K562 (cell line): ENCODE data around the gene GUK1. TPM values are rescaled to one million over a fixed set of nuclear protein-coding genes. Genes with fewer than 3 reads are reported as not detected.

Experiments
- ATAC-seq: fragments of 200-7000 bp; cut with Tn5 transposase; 3 replicates; pipeline ENCODE4 v1.9.1; 2020; ENCODE audit warnings: moderate library complexity
- BruUV-seq: library from RNA; stranded (reverse); fragments of 400-500 nt; replicated peaks from 2 replicates; lab custom pipeline; 2021; lab: Mats Ljungman, UMichigan
- CTCF ChIA-PET: fragments of 300-600 bp; formaldehyde crosslinking; extraction: SDS; loops from one replicate; lab custom pipeline; 2021; ENCODE audit warnings: low intra/inter-chr PET ratio; lab: Yijun Ruan, JAX
- POLR2A ChIA-PET: fragments of 300-600, 350-650 bp; sonication (Branson Sonifier 250); formaldehyde crosslinking; extraction: SDS; loops from one replicate; lab custom pipeline; 2021; ENCODE audit warnings: antibody characterized with exemption, inconsistent platforms; lab: Yijun Ruan, JAX
- DNase-seq, 4 experiments: peaks; one replicate each; pipeline versions ENCODE4 v3.0.0 to v3.0.0-alpha.2; 2011 to 2018; ENCODE audit warnings: low spot score in 3 of 4, mixed read lengths in 3 of 4; ENCODE audit errors: extremely low read depth in 1 of 4
- FAIRE-seq: peaks from 2 replicates; lab custom pipeline; 2011; peaks lifted over from hg19 to GRCh38; lab: Jason Lieb, UNC
- H2AFZ ChIP-seq: 2 replicates; pipeline ENCODE4 v1.6.0; 2011; ENCODE audit warnings: low read depth, low read length, control low read depth, inconsistent platforms
- H3K27ac ChIP-seq: fragments of 200-600 bp; 3 replicates; pipeline ENCODE4 v1.8.0; 2011; ENCODE audit warnings: low read depth, mild to moderate bottlenecking, control low read depth, inconsistent platforms, low read length, moderate library complexity, mixed read lengths; ENCODE audit errors: extremely low read depth
- H3K27me3 ChIP-seq, 2 experiments: fragments of 300-600 bp in 1 of 2; 2 replicates in 1 of 2; 3 replicates in 1 of 2; pipeline versions ENCODE4 v1.6.0 to v1.8.0; 2011; ENCODE audit warnings: inconsistent platforms in 2 of 2, low read length in 2 of 2, mild to moderate bottlenecking in 1 of 2, mixed read lengths in 1 of 2, moderate library complexity in 1 of 2; ENCODE audit not compliant: control insufficient read depth in 2 of 2, insufficient read depth in 2 of 2
- H3K36me3 ChIP-seq: fragments of 300-600 bp; 3 replicates; pipeline ENCODE4 v1.8.0; 2011; ENCODE audit warnings: mild to moderate bottlenecking, low read length, inconsistent platforms; ENCODE audit not compliant: control insufficient read depth, insufficient read depth
- H3K4me1 ChIP-seq, 2 experiments: fragments of 200-600 bp in 1 of 2; replicated peaks in 1 of 2; 2 replicates in 1 of 2; 3 replicates in 1 of 2; pipeline versions ENCODE4 v1.5.1 to v1.8.0; 2011; ENCODE audit warnings: inconsistent platforms in 2 of 2, low read length in 2 of 2, mild to moderate bottlenecking in 1 of 2, mixed read lengths in 1 of 2, moderate library complexity in 1 of 2; ENCODE audit not compliant: control insufficient read depth in 2 of 2, insufficient read depth in 2 of 2
- H3K4me2 ChIP-seq: 2 replicates; pipeline ENCODE4 v1.6.1; 2011; ENCODE audit warnings: low read length, control low read depth, inconsistent platforms, mixed read lengths; ENCODE audit not compliant: insufficient read depth
- H3K4me3 ChIP-seq: fragments of 200-600 bp; sonication (generic), shearing (Covaris generic); 2 replicates; pipeline ENCODE4 v1.5.1; 2016; ENCODE audit warnings: control low read depth, inconsistent platforms
- H3K79me2 ChIP-seq: fragments of 200-600 bp; 3 replicates; pipeline ENCODE4 v1.8.0; 2011; ENCODE audit warnings: low read length, inconsistent platforms; ENCODE audit not compliant: control insufficient read depth, insufficient read depth
- H3K9ac ChIP-seq, 2 experiments: 2 replicates each; pipeline versions ENCODE4 v1.6.0 to v1.6.1; 2011; ENCODE audit warnings: low read depth in 2 of 2, low read length in 2 of 2, control low read depth in 1 of 2, inconsistent platforms in 1 of 2, mild to moderate bottlenecking in 1 of 2, mixed read lengths in 1 of 2; ENCODE audit not compliant: insufficient read depth in 1 of 2
- H3K9me1 ChIP-seq: one replicate; pipeline ENCODE4 v1.6.0; 2011; ENCODE audit warnings: inconsistent platforms, mild to moderate bottlenecking, low read length, moderate library complexity; ENCODE audit not compliant: control insufficient read depth, insufficient read depth
- H3K9me3 ChIP-seq: replicated peaks from 2 replicates; pipeline ENCODE4 v1.5.1; 2011; ENCODE audit warnings: low read depth, low read length, inconsistent platforms; ENCODE audit not compliant: control insufficient read depth, insufficient read depth
- H4K20me1 ChIP-seq: replicated peaks from 2 replicates; pipeline ENCODE4 v1.6.1; 2011; ENCODE audit warnings: low read length, inconsistent platforms, mixed read lengths; ENCODE audit not compliant: control insufficient read depth, insufficient read depth
- GABPA ChIP-seq: fragments of 200-800 bp; sonication (Bioruptor generic); conservative IDR thresholded peaks from 2 replicates; pipeline ENCODE4 v1.6.1; 2016; ENCODE audit warnings: low read depth, missing genetic modification characterization, missing compliant biosample characterization
- GTF2F1 ChIP-seq: IDR thresholded peaks from 2 replicates; pipeline ENCODE4 v1.6.1; 2011; ENCODE audit warnings: low read depth, low read length, improper control_type of control experiment
- POU5F1 ChIP-seq: fragments of 150-350 bp; IDR thresholded peaks from 2 replicates; pipeline ENCODE4 v1.6.1; 2014; ENCODE audit warnings: borderline replicate concordance, low read length, low read depth, mild to moderate bottlenecking; ENCODE audit not compliant: partially characterized antibody
- ZNF217 ChIP-seq: sonication (generic); formaldehyde crosslinking; IDR thresholded peaks from 2 replicates; pipeline ENCODE4 v1.8.0; 2022; ENCODE audit warnings: mild to moderate bottlenecking, missing genetic modification reagents
- WGBS: fragments of 100-300 bp; shearing (Covaris generic); methylation state at CpG from one replicate; pipeline ENCODE4 v1.1.6; 2016; ENCODE audit warnings: low coverage, mixed read lengths; ENCODE audit not compliant: insufficient coverage; ENCODE audit errors: missing lambda C conversion rate; 5-methylcytosine and 5-hydroxymethylcytosine counted together
- in situ Hi-C: fragments of 300-500 bp; cut with MboI; formaldehyde crosslinking; loops from 4 replicates; pipeline ENCODE4 v1.15.0; 2018; ENCODE audit warnings: inconsistent platforms, mixed read lengths
- intact Hi-C: fragments of 100-400 bp; cut with micrococcal nuclease; formaldehyde crosslinking; loops from 2 replicates; pipeline ENCODE4 v1.14.2; 2022
- polyA plus RNA-seq, 8 experiments: library from polyadenylated mRNA; depleted of rRNA in 4 of 8; stranded (reverse) in 5 of 8; unstranded in 3 of 8; fragments of >200 nt; fragmentation: Nextera tagmentation in 2 of 8; fragmentation: Illumina TruSeq in 1 of 8; extraction: Ambion mirVana in 2 of 8; extraction: Trizol in 1 of 8; gene quantifications; 2 replicates each; pipeline versions ENCODE4 v1.2.1 to v1.2.3, GENCODE V29; 2011 to 2014; ENCODE audit warnings: inconsistent platforms in 1 of 8, missing spikeins in 1 of 8
- total RNA-seq, 7 experiments: library from RNA; depleted of rRNA in 6 of 7; stranded (reverse); fragments of >200 nt in 6 of 7; fragmentation: Illumina TruSeq in 2 of 7; extraction: Trizol in 2 of 7; gene quantifications; 2 replicates each; pipeline versions ENCODE4 v1.2.1 to v1.2.3, GENCODE V29; 2011 to 2021; ENCODE audit warnings: low replicate concordance in 1 of 7
- TF ChIP-seq, protein P1 (sequence below): sonication (generic); formaldehyde crosslinking; IDR thresholded peaks from 2 replicates; pipeline ENCODE4 v1.8.0; 2022; ENCODE audit warnings: mild to moderate bottlenecking, missing genetic modification reagents
- TF ChIP-seq, protein P2 (sequence below): sonication (generic); formaldehyde crosslinking; IDR thresholded peaks from 2 replicates; pipeline ENCODE4 v1.8.1; 2023; ENCODE audit warnings: missing genetic modification reagents, mild to moderate bottlenecking, borderline replicate concordance

Gene GUK1
- total and polyA plus RNA-seq, 9 of the 15 experiments (the other 6 are each of a cell fraction or from before 2014, with no cell fraction given): 7.0 to 331 (median 132) TPM

DNA sequence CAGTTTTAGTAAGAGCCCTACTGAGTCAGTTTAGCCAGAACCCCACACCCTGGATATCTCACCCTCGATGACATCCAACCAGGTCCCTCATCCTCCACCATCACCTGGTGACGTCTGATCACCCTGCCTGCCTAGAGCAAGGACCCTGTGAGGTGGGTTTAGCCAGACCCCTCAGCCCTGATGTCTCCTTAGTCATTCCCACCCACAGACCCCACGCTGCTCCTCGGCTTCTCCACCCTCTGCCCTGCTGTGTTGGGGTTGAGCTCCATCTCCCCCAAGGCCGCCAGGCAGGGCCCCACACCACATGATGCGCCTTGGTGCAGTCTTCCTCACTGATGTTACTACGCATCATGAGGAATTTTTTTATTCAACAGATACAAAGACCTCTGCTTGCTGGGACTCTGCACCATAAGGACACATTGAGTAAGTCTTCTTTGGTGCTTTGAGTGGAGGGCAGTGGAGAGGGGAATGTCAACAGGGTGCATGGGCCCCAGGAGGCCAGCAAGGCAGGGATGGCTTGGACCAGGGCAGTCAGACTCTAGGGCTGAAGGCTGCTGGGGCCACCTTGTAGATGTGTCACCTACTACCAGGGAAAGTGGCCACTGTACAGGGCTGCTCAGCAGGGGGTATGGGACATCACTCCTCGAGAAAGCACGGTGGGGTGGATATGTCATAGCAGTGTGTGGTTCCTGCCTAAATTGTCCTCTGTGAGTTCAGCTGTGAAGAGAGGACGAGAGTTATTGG is 23.9 kb downstream of the GUK1 start:
- FAIRE-seq (no peak), DNase-seq (no peak), ATAC-seq (no peak)
- Histone ChIP-seq H3K79me2 (peaks cover 10% of the 10 kb centered on the region), H3K9me1 (peaks cover 12% of the 10 kb centered on the region), H3K9ac (peak overlapping the region in 1 of 2 experiments; percentile 85; a peak in 1 of 4 replicates), H3K4me3 (no peak overlapping the region), H2AFZ (no peak overlapping the region), H3K4me1 (peaks cover 18 to 57% of the 10 kb centered on the region in 2 experiments), H3K27me3 (no peaks in the 10 kb centered on the region), H3K27ac (no peak overlapping the region), H3K9me3 (no peaks in the 10 kb centered on the region), H4K20me1 (peaks cover 6% of the 10 kb centered on the region), H3K4me2 (no peak overlapping the region), H3K36me3 (no peaks in the 10 kb centered on the region)
- ChIA-PET CTCF (no interaction called here), POLR2A (interaction anchor here (0.6 to 5.8 kb wide), 10 partner anchors 8 to 338 kb away, joined by 4 to 47 read pairs (median 8); partner anchors contain the start of gene GJC2)
- TF ChIP-seq, protein P1, sequence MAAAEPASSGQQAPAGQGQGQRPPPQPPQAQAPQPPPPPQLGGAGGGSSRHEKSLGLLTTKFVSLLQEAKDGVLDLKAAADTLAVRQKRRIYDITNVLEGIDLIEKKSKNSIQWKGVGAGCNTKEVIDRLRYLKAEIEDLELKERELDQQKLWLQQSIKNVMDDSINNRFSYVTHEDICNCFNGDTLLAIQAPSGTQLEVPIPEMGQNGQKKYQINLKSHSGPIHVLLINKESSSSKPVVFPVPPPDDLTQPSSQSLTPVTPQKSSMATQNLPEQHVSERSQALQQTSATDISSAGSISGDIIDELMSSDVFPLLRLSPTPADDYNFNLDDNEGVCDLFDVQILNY (CRISPR knock-in tag): 0 out of 2 replicates have a peak, but pooled peaks have one; percentile 36
- TF ChIP-seq GABPA (tag) (no peak), POU5F1 (no peak), GTF2F1 (no peak), ZNF217 (CRISPR knock-in tag) (no peak)
- TF ChIP-seq, protein P2, sequence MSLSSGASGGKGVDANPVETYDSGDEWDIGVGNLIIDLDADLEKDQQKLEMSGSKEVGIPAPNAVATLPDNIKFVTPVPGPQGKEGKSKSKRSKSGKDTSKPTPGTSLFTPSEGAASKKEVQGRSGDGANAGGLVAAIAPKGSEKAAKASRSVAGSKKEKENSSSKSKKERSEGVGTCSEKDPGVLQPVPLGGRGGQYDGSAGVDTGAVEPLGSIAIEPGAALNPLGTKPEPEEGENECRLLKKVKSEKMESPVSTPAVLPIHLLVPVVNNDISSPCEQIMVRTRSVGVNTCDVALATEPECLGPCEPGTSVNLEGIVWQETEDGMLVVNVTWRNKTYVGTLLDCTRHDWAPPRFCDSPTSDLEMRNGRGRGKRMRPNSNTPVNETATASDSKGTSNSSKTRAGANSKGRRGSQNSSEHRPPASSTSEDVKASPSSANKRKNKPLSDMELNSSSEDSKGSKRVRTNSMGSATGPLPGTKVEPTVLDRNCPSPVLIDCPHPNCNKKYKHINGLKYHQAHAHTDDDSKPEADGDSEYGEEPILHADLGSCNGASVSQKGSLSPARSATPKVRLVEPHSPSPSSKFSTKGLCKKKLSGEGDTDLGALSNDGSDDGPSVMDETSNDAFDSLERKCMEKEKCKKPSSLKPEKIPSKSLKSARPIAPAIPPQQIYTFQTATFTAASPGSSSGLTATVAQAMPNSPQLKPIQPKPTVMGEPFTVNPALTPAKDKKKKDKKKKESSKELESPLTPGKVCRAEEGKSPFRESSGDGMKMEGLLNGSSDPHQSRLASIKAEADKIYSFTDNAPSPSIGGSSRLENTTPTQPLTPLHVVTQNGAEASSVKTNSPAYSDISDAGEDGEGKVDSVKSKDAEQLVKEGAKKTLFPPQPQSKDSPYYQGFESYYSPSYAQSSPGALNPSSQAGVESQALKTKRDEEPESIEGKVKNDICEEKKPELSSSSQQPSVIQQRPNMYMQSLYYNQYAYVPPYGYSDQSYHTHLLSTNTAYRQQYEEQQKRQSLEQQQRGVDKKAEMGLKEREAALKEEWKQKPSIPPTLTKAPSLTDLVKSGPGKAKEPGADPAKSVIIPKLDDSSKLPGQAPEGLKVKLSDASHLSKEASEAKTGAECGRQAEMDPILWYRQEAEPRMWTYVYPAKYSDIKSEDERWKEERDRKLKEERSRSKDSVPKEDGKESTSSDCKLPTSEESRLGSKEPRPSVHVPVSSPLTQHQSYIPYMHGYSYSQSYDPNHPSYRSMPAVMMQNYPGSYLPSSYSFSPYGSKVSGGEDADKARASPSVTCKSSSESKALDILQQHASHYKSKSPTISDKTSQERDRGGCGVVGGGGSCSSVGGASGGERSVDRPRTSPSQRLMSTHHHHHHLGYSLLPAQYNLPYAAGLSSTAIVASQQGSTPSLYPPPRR: peak; percentile 87
- intact Hi-C loops: loop anchor here (1.0 kb wide), 1 partner anchor 19 kb away; no protein-coding TSS in a partner anchor
- WGBS: 72% methylated on average over 10 of the region's 10 CpGs
- no TSS peak for BruUV-seq
- in situ Hi-C loops: no loop called here
